OCI-LY3 (cell line): ENCODE measurements around the gene ANKRD13A.

ENCODE experiments used
- EZH2phosphoT487 ChIP-seq: fragments of 200-600 bp; shearing (Covaris generic); IDR thresholded peaks from 2 replicates; pipeline ENCODE4 v1.6.1; 2018; ENCODE audit warnings: antibody characterized with exemption, mixed run types, low read depth
- TF ChIP-seq, protein P1 (sequence below): fragments of 200-600, 300-600 bp; sonication (generic); IDR thresholded peaks from 2 replicates; pipeline ENCODE4 v1.5.1; 2014; ENCODE audit warnings: antibody characterized with exemption, low read length, low read depth

DNA sequence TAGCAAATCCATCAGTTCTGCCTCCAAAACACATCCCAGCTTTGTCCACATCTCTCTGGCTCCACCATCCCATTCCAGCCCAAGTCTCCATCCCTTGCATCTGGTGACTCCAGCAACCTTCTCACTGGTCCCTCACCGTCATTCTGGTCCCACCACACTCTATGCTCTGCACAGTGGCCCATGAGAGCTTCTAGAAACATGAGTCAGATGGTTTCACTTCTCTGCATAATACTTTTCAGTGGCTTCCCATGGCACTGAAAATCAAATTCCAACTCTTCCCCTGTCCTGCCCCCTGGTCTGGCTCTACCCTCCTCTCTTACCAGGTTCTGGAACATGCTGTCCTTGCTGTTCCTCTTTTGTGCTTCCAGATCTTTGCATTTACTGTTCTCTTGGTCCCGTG lies 66.3 kb downstream of the ANKRD13A start:
- TF ChIP-seq, protein P1, sequence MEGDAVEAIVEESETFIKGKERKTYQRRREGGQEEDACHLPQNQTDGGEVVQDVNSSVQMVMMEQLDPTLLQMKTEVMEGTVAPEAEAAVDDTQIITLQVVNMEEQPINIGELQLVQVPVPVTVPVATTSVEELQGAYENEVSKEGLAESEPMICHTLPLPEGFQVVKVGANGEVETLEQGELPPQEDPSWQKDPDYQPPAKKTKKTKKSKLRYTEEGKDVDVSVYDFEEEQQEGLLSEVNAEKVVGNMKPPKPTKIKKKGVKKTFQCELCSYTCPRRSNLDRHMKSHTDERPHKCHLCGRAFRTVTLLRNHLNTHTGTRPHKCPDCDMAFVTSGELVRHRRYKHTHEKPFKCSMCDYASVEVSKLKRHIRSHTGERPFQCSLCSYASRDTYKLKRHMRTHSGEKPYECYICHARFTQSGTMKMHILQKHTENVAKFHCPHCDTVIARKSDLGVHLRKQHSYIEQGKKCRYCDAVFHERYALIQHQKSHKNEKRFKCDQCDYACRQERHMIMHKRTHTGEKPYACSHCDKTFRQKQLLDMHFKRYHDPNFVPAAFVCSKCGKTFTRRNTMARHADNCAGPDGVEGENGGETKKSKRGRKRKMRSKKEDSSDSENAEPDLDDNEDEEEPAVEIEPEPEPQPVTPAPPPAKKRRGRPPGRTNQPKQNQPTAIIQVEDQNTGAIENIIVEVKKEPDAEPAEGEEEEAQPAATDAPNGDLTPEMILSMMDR: no peak
- TF ChIP-seq EZH2phosphoT487: no peak
